OCI-LY3 (cell line): ENCODE data around the gene GCNT2.

Experiments
- EZH2phosphoT487 ChIP-seq: fragments of 200-600 bp; shearing (Covaris generic); IDR thresholded peaks from 2 replicates; pipeline ENCODE4 v1.6.1; 2018; ENCODE audit warnings: antibody characterized with exemption, mixed run types, low read depth
- TF ChIP-seq, protein P1 (sequence below): fragments of 200-600, 300-600 bp; sonication (generic); IDR thresholded peaks from 2 replicates; pipeline ENCODE4 v1.5.1; 2014; ENCODE audit warnings: antibody characterized with exemption, low read length, low read depth

GRCh38 chr6:10678456-10678855 is 157.3 kb downstream of the GCNT2 start:
- TF ChIP-seq, protein P1, sequence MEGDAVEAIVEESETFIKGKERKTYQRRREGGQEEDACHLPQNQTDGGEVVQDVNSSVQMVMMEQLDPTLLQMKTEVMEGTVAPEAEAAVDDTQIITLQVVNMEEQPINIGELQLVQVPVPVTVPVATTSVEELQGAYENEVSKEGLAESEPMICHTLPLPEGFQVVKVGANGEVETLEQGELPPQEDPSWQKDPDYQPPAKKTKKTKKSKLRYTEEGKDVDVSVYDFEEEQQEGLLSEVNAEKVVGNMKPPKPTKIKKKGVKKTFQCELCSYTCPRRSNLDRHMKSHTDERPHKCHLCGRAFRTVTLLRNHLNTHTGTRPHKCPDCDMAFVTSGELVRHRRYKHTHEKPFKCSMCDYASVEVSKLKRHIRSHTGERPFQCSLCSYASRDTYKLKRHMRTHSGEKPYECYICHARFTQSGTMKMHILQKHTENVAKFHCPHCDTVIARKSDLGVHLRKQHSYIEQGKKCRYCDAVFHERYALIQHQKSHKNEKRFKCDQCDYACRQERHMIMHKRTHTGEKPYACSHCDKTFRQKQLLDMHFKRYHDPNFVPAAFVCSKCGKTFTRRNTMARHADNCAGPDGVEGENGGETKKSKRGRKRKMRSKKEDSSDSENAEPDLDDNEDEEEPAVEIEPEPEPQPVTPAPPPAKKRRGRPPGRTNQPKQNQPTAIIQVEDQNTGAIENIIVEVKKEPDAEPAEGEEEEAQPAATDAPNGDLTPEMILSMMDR, result no peak
- TF ChIP-seq EZH2phosphoT487, result no peak
